Aorta (tissue), 5 donors: ENCODE measurements around the gene GRM1. TPM values are rescaled to one million over a fixed set of nuclear protein-coding genes. Genes with fewer than 3 reads are reported as not detected.

Experiments used
- ATAC-seq: fragments of 200-7000 bp; cut with Tn5 transposase; one replicate; pipeline ENCODE4 v1.9.1; 2022; ENCODE audit warnings: moderate library complexity; ENCODE audit not compliant: low FRiP score
- DNase-seq, 2 donors: peaks; one replicate each; pipeline ENCODE4 v3.0.0-alpha.2; 2020
- H3K27ac ChIP-seq, 2 donors: one replicate each; pipeline ENCODE4 v1.5.1; 2013; ENCODE audit warnings: low read length in 2 of 2, mild to moderate bottlenecking in 2 of 2, moderate library complexity in 2 of 2, control low read depth in 1 of 2, inconsistent platforms in 1 of 2, low read depth in 1 of 2
- H3K27me3 ChIP-seq, 2 donors: one replicate each; pipeline ENCODE4 v1.6.1; 2013; ENCODE audit warnings: control low read depth in 1 of 2, low read length in 1 of 2, mild to moderate bottlenecking in 1 of 2, moderate library complexity in 1 of 2; ENCODE audit not compliant: insufficient read depth in 2 of 2, control insufficient read depth in 1 of 2
- H3K36me3 ChIP-seq, 2 donors: one replicate each; pipeline ENCODE4 v1.6.1; 2013; ENCODE audit warnings: control low read depth in 1 of 2, low read length in 1 of 2, mild to moderate bottlenecking in 1 of 2; ENCODE audit not compliant: insufficient read depth in 2 of 2, control insufficient read depth in 1 of 2
- H3K4me1 ChIP-seq, 2 donors: one replicate each; pipeline ENCODE4 v1.6.1; 2013; ENCODE audit warnings: low read length in 2 of 2, control low read depth in 1 of 2, mild to moderate bottlenecking in 1 of 2, moderate library complexity in 1 of 2; ENCODE audit not compliant: insufficient read depth in 2 of 2, control insufficient read depth in 1 of 2
- H3K4me3 ChIP-seq, 2 donors: one replicate each; pipeline ENCODE4 v1.5.1; 2013; ENCODE audit warnings: low read length in 2 of 2, control low read depth in 1 of 2, mild to moderate bottlenecking in 1 of 2
- H3K9me3 ChIP-seq: one replicate; pipeline ENCODE4 v1.6.1; 2013; ENCODE audit warnings: mild to moderate bottlenecking, low read length; ENCODE audit not compliant: control insufficient read depth
- WGBS, 2 donors: extraction: QIAGEN DNeasy Blood & Tissue Kit; methylation state at CpG; one replicate each; pipeline ENCODE4 v1.1.7; 2013; 5-methylcytosine and 5-hydroxymethylcytosine counted together
- intact Hi-C, 2 donors: fragments of 100-400 bp; cut with DNase I; formaldehyde crosslinking; loops; one replicate each; pipeline versions ENCODE4 v1.14.2 to v1.15.0; 2022
- polyA plus RNA-seq, 2 donors: library from polyadenylated mRNA; stranded (reverse); fragments of 200-250 nt; gene quantifications; one replicate each; pipeline ENCODE4 v1.2.3, GENCODE V29; 2013
- total RNA-seq, 2 donors: library from RNA; stranded (reverse); fragmentation: NEBNext Ultra II Directional; extraction: Animal tissue kit (Norgen Biotek cat#: 25700); gene quantifications; one replicate each; pipeline ENCODE4 v1.2.1, GENCODE V29; 2021
- donor health status: healthy with polysubstance abuse.
- donor health status: Bipolar disorder and iron deficiency.
- donor health status: DM: no; HTN: no; CAD: no.
- donor health status: DM: no; HTN: no; CAD: no.
- donor health status: DM: yes; HTN: yes; CAD: no.

The GRM1 gene
- total and polyA plus RNA-seq, 4 donors: 0.05 to 0.25 (median 0.13) TPM; not detected in 1

DNA sequence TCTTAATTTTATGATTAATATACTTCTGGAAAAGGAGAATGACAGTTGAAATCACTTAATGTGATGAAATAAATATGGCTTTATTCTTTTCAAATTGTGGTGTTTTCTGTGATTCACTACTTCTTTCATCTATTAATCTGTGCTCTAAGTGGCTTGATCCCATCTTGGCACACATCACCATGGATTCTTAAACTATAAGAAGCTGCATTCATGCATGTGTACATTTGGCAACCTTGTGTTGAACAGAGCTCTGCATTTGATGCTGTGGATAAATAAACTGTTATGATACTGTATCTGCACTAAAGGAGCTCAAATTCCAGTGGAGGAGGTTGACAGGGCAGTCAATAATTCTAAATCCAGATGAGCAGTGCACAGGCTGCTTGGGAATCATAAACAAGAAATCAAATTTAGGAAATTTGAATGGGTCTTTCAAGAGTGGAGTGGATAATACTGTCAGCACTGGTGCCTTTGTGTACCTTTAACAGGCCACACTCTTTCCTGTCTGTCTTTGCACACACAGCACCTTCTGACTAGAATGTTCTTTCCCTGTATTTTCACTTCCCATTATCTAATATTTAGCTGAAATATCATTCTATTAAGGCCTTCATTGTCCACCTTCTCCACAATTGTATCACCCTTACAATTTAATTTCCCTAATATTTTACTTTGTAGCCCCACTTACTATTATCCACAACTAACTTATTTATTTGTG, 252.9 kb downstream of the GRM1 start:
- Histone ChIP-seq H3K4me3 (no peak overlapping the region), H3K4me1 (no peaks in the 10 kb centered on the region), H3K27ac (no peak overlapping the region), H3K36me3 (no peaks in the 10 kb centered on the region), H3K9me3 (no peaks in the 10 kb centered on the region), H3K27me3 (no peaks in the 10 kb centered on the region)
- intact Hi-C loops: no loop called here
- ATAC-seq (no peak), DNase-seq (no peak)

DNA sequence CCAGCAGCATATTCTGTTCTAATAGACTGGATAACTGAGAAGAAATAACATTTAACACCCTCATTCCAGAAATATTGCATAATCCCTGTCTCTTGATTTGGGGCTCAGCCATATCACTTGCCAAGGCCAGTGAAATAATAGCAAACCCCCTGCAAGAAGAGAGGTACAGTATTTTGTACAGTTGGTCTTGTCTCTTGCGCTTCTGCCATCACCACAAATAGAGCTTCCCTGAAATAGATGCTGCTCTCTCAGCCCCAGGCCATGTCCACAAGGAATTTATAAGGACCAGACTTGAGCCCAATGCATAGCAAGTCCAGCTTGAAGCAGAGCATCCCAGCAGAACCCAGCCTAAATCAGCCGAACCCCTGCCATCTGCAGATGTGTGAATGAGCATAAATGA, 254.0 kb downstream of the GRM1 start:
- Histone ChIP-seq H3K36me3 (no peaks in the 10 kb centered on the region), H3K4me3 (no peak overlapping the region), H3K27me3 (no peaks in the 10 kb centered on the region), H3K27ac (no peak overlapping the region), H3K4me1 (no peaks in the 10 kb centered on the region), H3K9me3 (no peaks in the 10 kb centered on the region)
- intact Hi-C loops: no loop called here
- no peak for ATAC-seq
- DNase-seq: no peak
- 86 to 89% methylated on average over 2 of the region's 2 CpGs for WGBS, 2 donors

DNA sequence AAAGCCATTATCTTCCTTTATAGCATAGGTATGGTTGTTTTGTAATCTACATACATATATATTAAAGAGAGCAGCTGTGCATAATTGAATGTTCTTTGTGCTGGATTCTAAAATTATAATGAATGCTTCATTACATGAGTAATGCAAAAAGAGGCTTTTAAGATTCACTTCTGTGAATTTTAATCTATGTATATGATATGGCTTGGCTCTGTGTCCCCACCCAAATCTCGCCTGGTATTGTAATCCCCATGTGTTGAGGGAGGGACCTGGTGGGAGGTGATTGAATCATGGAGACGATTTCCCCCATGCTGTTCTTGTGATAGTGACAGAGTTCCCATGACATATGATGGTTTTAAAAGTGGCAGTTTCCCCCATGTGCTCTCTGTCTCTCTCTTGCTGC, 255.4 kb downstream of the GRM1 start:
- no peaks in the 10 kb centered on the region for H3K9me3 ChIP-seq
- no peak for ATAC-seq
- no peaks in the 10 kb centered on the region for H3K4me1 ChIP-seq
- no peaks in the 10 kb centered on the region for H3K36me3 ChIP-seq
- no peaks in the 10 kb centered on the region for H3K27me3 ChIP-seq
- 81 to 85% methylated on average over 2 of the region's 2 CpGs for WGBS, 2 donors
- intact Hi-C loops: no loop called here
- no peak for DNase-seq
- H3K27ac ChIP-seq: no peak overlapping the region
- no peak overlapping the region for H3K4me3 ChIP-seq

DNA sequence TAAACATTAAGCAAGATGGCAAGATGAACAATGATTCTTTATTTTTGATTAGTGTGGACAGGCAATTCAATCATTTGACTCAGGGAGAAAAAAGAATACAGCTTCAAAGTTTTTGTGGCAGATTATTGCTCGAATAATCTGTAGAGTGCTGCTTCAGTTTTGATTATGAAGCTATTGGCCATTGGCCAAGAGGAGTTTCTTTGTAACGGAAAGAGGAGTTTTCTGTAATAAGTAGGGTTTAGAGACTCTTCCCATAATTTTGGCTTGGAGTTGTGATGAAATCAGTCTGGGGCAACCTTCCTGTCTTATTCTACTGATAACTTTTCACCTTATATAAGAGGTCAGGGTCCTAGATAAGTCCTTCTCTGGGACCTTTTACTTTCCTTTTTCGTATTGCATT, 258.1 kb downstream of the GRM1 start:
- DNase-seq (no peak), ATAC-seq (no peak)
- no peak overlapping the region for H3K27ac ChIP-seq
- no peaks in the 10 kb centered on the region for H3K36me3 ChIP-seq
- H3K4me3 ChIP-seq: no peak overlapping the region
- no peaks in the 10 kb centered on the region for H3K4me1 ChIP-seq
- H3K27me3 ChIP-seq: no peaks in the 10 kb centered on the region
- intact Hi-C loops: no loop called here
- no peaks in the 10 kb centered on the region for H3K9me3 ChIP-seq
- 46 to 49% methylated on average over 3 of the region's 3 CpGs for WGBS, 2 donors

DNA sequence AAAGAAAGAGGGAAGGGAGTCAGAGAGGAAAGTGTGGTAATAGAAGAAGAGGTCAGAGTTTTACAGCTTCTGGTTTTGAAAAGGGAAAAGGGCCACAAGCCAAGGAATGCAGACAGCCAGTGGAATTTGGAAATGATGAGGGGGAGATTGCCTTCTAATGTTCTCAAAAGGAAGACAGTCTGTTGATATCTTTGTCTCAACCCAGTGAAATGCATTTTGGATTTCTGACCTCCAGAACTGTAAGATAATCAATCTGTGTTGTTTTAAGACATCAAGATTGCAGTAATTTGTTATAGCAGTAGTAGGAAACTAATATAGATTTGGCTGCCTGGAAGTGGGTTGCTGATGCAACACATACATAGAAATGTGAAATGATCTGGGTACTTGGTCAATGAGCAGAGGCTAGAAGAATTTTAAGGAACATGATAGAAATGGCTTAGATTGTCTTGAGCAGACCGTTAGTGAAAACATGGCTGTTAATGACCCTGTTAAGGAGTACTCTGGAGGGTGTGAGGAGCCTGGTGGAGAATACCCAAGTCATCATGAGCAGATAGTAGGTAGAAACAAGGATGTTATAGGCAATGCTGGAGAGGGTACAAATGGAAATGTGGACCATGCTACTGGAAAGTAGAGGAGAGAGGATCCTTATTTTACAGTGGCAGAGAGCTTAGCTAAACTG, 259.0 kb downstream of the GRM1 start:
- Histone ChIP-seq H3K27me3 (no peaks in the 10 kb centered on the region), H3K9me3 (no peaks in the 10 kb centered on the region), H3K4me1 (no peaks in the 10 kb centered on the region), H3K27ac (no peak overlapping the region), H3K4me3 (no peak overlapping the region), H3K36me3 (no peaks in the 10 kb centered on the region)
- 78 to 86% methylated on average over 1 of the region's 1 CpG for WGBS, 2 donors
- ATAC-seq: no peak
- DNase-seq: no peak
- intact Hi-C loops: no loop called here

DNA sequence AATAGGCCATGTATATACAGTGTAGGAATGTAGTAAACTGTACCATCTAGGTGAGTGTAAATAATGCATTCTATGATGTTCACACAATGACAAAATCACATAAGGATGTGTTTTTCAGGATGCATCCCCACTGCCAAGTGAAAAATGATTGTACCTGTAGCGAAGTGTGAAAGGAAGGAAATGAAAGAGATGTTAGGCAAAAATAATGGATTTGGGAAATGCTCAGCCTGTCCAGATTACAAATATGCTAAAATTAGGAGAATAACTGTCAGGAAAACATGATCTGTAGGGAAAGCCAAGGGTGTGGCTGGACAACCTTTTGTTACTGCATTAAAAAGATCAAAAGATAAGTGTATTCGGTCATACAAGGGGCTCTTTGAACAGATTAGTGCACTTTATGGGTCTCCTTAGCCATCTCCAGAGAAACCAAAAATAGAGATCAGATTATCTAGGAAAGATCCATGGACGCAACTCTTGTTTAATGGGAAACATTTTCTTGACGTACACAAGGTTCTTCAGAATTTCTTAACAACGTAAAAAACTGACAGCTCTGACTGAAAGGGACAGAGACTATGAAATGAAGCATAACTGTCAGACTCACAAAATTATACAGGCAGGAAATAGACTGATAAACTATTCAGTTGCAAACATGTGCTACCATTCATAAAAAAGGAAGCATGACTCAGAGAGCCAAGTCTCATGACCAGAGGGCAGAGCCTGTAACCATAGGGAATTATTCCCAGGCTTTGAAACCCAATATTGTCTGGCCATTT, 261.1 kb downstream of the GRM1 start:
- DNase-seq (no peak), ATAC-seq (peak; percentile 41)
- no peaks in the 10 kb centered on the region for H3K4me1 ChIP-seq
- no peaks in the 10 kb centered on the region for H3K27me3 ChIP-seq
- H3K4me3 ChIP-seq: no peak overlapping the region
- 86 to 89% methylated on average over 5 of the region's 5 CpGs for WGBS, 2 donors
- H3K36me3 ChIP-seq: no peaks in the 10 kb centered on the region
- no peak overlapping the region for H3K27ac ChIP-seq
- no peaks in the 10 kb centered on the region for H3K9me3 ChIP-seq
- intact Hi-C loops: no loop called here

DNA sequence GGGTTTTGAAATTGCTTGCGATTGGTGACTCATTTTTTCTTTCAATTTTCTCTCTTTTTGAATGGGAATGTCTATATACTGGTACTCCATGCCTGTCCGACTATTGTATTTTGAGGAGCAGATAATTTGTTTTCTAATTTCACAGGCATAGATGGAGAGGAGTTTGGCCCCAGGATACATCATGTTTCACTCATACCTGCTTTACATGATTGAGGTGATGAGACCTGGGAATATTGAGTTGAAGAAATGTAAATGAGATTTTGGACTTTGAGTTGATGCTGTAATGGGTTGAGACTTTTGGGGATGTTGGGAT, 261.7 kb downstream of the GRM1 start:
- Histone ChIP-seq H3K4me1 (no peaks in the 10 kb centered on the region), H3K27ac (no peak overlapping the region), H3K9me3 (no peaks in the 10 kb centered on the region), H3K36me3 (no peaks in the 10 kb centered on the region), H3K27me3 (no peaks in the 10 kb centered on the region), H3K4me3 (no peak overlapping the region)
- DNase-seq: no peak
- ATAC-seq: no peak
- 87 to 88% methylated on average over 2 of the region's 2 CpGs for WGBS, 2 donors
- intact Hi-C loops: no loop called here

DNA sequence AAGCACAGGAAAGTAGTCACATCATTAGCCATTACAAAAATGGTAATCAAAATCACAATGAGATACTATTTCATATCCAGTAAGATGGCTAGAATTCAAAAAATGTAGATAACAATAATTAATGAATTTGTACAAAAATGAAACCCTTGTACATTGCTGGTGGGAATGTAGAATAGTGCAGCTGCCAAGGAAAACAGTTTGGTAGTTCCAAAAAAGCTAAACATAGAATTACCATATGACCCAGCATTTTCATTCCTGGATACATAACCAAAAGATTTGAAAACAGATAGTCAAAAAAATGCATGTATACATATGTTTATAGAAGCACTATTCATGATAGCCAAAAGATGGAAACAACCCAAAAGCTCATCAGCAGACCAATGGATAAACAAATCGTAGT, 263.6 kb downstream of the GRM1 start:
- 37 to 38% methylated on average over 1 of the region's 1 CpG for WGBS, 2 donors
- intact Hi-C loops: no loop called here

DNA sequence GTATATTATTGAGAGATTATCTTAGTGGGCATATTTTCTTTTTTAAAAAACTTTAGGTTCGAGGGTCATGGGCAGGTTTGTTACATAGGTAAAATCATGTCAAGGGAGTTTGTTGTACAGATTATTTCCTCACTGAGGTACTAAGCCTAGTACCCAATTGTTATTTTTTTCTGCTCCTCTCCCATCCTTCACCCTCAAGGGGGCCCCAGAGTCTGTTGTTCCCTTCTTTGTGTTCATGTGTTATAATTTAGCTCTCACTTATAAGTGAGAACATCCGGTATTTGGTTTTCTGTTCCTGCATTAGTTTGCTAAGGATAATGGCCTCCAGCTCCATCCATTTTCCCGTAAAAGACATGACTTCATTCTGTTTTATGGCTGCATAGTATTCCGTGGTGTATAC, 266.8 kb downstream of the GRM1 start:
- H3K27ac ChIP-seq: no peak overlapping the region
- no peaks in the 10 kb centered on the region for H3K36me3 ChIP-seq
- DNase-seq (no peak), ATAC-seq (no peak)
- H3K27me3 ChIP-seq: no peaks in the 10 kb centered on the region
- H3K4me3 ChIP-seq: no peak overlapping the region
- no peaks in the 10 kb centered on the region for H3K4me1 ChIP-seq
- intact Hi-C loops: no loop called here
- WGBS, 2 donors: 89 to 92% methylated on average over 4 of the region's 4 CpGs
- H3K9me3 ChIP-seq: no peaks in the 10 kb centered on the region

More for the DNA sequence above, 263.6 kb downstream of the GRM1 start:
- H3K27ac ChIP-seq: no peak overlapping the region
- no peaks in the 10 kb centered on the region for H3K27me3 ChIP-seq
- no peaks in the 10 kb centered on the region for H3K4me1 ChIP-seq
- no peaks in the 10 kb centered on the region for H3K9me3 ChIP-seq
- no peak overlapping the region for H3K4me3 ChIP-seq
- ATAC-seq: no peak
- DNase-seq: no peak
- H3K36me3 ChIP-seq: no peaks in the 10 kb centered on the region
